Testis (tissue), 2 donors: ENCODE measurements around the gene HNF1B.

Experiments
- CTCF ChIP-seq, 3 experiments: fragments of 450-650 bp in 2 of 3; fragments of 200-600 bp in 1 of 3; sonication (generic) in 1 of 3; IDR thresholded peaks; one replicate each; pipeline ENCODE4 v1.5.1; 2016 to 2019; ENCODE audit warnings: antibody characterized with exemption in 3 of 3, mild to moderate bottlenecking in 2 of 3, moderate library complexity in 1 of 3
- POLR2A ChIP-seq: fragments of 450-650 bp; IDR thresholded peaks from one replicate; pipeline ENCODE4 v1.6.1; 2017; ENCODE audit warnings: antibody characterized with exemption, mild to moderate bottlenecking, moderate library complexity

GRCh38 chr17:37674511-37674910 is 70.3 kb downstream of the HNF1B start:
- TF ChIP-seq CTCF (IDR thresholded peaks at IDR 0.05) (no peak), POLR2A (no peak)
